ENCODE results near the gene RAB35.
"Not testable (repeated sequence)": the region's sequence is repeated elsewhere in the genome, so short reads cannot be mapped to it uniquely, and the experiment has no call there.

Gene RAB35

DNA sequence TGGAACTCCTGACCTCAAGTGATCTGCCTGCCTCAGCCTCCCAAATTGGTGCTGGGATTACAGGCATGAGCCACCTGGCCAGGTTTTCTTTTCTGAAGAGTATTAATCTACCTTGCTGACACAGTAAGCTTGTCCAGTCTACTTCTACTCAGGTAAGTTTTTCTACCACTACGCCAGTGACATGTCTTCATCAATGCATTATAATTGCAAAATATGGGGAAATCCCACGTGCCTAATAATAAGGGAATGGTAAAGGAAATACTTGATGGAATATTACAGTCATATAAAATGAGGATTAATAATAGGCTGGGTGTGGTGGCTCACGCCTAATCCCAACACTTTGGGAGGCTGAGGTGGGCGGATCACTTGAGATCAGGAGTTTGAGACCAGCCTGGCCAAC lies 62.3 kb downstream of the RAB35 start:
- no peak for DNase-seq

DNA sequence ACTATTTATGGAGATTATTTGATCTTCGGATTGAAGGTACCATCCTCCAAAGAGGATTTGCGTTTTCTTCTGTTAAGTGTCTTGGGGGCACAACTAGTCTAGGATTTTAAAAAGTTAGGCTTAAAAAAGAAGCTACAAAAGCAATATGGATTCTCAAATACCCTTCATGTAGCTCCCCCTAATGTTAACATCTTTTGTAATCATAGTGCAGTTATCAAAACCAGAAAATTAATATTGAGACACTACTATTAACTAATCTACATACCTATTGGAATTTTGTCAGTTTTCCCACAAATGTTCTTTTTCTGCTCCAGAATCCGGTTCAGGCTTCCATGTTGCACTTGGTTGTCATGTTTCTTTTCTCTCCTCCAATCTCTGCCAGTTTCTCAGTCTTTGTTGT lies 65.0 kb downstream of the RAB35 start:
- no peak for DNase-seq

DNA sequence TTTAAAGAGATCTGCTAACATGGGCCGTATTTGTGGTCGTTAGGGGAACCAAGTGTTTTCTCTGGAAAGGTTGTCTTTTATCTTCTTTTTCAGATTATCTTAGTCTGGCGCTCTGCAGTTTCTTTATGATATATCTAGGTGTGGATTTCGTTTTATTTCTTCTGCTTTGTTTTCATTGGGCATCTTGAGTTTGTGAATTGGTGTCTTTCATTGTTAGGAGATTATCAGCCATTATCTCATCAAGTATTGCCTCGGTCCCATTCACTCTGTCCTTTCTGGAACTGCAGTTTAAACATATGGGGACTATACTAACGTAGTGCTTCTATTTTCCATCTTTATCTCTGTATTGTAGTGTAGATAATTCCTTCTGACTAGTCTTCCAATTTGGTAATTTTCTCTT lies 67.1 kb downstream of the RAB35 start:
- DNase-seq, result no peak

DNA sequence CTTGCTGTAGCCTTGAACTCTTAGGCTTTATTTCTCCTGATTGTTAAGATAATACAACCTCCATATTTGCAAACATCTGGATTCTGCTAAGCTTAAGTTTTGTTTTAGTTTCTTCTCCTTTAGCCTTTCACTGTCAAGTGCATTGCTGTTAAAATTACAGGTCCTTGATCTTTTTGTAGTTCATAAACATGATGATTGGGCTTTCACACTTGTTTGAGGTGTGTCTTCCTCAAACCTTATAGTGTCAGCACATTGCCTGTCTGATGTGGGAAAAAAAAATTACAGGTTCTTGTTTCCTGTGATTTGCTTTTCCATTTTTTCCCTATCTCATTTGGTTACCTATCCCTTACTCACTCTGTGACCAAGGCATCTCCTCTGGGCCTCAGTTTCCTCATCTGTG lies 68.3 kb downstream of the RAB35 start:
- no peak for DNase-seq

DNA sequence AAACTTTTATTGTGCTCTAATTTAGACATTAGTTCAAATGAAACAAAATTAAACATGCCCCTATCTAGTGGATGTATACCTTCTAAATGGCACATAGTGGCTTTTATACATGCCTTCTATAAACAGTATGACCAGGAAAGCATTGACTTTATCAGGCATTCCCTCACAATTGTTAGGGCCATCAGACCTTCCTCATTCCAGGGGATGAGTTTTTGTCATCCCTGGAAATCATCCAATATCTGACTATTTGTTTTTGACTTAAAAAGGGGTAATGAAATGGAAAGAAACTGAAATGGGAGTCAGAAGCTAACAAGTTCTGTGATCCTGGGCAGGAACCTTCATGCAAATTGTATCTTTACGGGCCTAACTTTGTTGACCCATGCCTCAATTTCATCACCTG lies 69.5 kb downstream of the RAB35 start:
- DNase-seq, result no peak

DNA sequence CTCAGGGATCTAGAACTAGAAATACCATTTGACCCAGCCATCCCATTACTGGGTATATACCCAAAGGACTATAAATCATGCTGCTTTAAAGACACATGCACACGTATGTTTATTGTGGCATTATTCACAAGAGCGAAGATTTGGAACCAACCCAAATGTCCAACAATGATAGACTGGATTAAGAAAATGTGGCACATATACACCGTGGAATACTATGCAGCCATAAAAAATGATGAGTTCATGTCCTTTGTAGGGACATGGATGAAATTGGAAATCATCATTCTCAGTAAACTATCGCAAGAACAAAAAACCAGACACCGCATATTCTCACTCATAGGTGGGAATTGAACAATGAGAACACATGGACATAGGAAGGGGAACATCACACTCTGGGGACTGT lies 71.2 kb downstream of the RAB35 start:
- not testable (repeated sequence) for DNase-seq
